Esophagus muscularis mucosa (tissue), 4 donors: Measurements from ENCODE around the gene GSG1L. TPM values are rescaled to one million over a fixed set of nuclear protein-coding genes. Genes with fewer than 3 reads are reported as not detected.

ENCODE experiments used
- DNase-seq: peaks from one replicate; pipeline ENCODE4 v3.0.0-alpha.2; 2017; ENCODE audit errors: extremely low spot score
- H3K27ac ChIP-seq, 4 donors: fragments of 200-600 bp; sonication (generic); replicated peaks in 1 of 4; 1 replicate in 3 of 4; 2 replicates in 1 of 4; pipeline ENCODE4 v1.5.1; 2016 to 2019; ENCODE audit warnings: mild to moderate bottlenecking in 1 of 4
- H3K27me3 ChIP-seq, 4 donors: fragments of 200-600 bp; sonication (generic); one replicate each; pipeline versions ENCODE4 v1.5.1 to v1.6.0; 2016 to 2019
- H3K36me3 ChIP-seq, 4 donors: fragments of 200-600 bp; sonication (generic); one replicate each; pipeline ENCODE4 v1.5.1; 2016 to 2019
- H3K4me1 ChIP-seq, 4 donors: fragments of 200-600 bp; sonication (generic); one replicate each; pipeline ENCODE4 v1.5.1; 2016 to 2019
- H3K4me3 ChIP-seq, 4 donors: fragments of 200-600 bp; sonication (generic); 1 replicate in 2 of 4; 2 replicates in 2 of 4; pipeline ENCODE4 v1.5.1; 2016 to 2019; ENCODE audit warnings: mild to moderate bottlenecking in 4 of 4, moderate library complexity in 1 of 4
- H3K9me3 ChIP-seq, 4 donors: fragments of 200-600 bp; sonication (generic); 1 replicate in 3 of 4; 2 replicates in 1 of 4; pipeline ENCODE4 v1.5.1; 2016 to 2019
- EP300 ChIP-seq: sonication (generic); formaldehyde crosslinking; IDR thresholded peaks from one replicate; pipeline ENCODE4 v1.6.1; 2017; ENCODE audit warnings: antibody characterized with exemption
- POLR2A ChIP-seq: fragments of 450-650 bp; IDR thresholded peaks from one replicate; pipeline ENCODE4 v1.6.1; 2017; ENCODE audit warnings: antibody characterized with exemption, moderate library complexity, mild to moderate bottlenecking, low read depth
- POLR2AphosphoS5 ChIP-seq, 2 donors: sonication (generic); formaldehyde crosslinking; IDR thresholded peaks; one replicate each; pipeline ENCODE4 v1.6.1; 2017; ENCODE audit warnings: antibody characterized with exemption in 2 of 2
- WGBS: methylation state at CpG from one replicate; pipeline ENCODE4 v1.1.5; 2018; 5-methylcytosine and 5-hydroxymethylcytosine counted together
- intact Hi-C: fragments of 100-400 bp; cut with DNase I; formaldehyde crosslinking; loops from one replicate; pipeline ENCODE4 v1.15.1; 2023
- total RNA-seq, 4 donors: library from RNA; depleted of rRNA; stranded (reverse); fragments of >200 nt; gene quantifications; one replicate each; pipeline versions ENCODE4 v1.1.0 to v1.2.1, GENCODE V29; 2016
- TF ChIP-seq, protein P1 (sequence below), 3 experiments: fragments of 200-600 bp in 2 of 3; fragments of 450-650 bp in 1 of 3; sonication (generic) in 2 of 3; IDR thresholded peaks; one replicate each; pipeline ENCODE4 v1.5.1; 2017 to 2019; ENCODE audit warnings: antibody characterized with exemption in 3 of 3, mild to moderate bottlenecking in 2 of 3, moderate library complexity in 1 of 3

Gene GSG1L
- total RNA-seq, 4 donors from 2014 or later = 0.19 to 0.83 TPM; not detected in 2

DNA sequence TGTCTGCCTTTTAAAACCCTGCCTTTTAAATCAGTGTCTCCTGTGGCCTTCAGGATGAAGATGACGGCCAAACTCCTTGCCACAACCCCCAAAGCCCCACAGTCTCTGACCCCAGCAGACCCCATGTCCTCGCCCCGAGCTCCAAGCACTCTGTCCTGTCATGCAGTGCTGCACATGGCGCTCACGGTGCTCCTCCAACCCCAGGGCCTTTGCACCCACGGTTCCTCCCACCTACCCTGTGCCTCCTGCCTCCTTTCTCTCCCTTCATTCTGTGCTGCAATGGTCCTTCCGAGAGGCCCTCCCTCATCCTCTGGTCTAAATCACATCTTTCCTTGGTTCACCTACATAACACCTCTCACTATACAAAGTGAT, 278.2 kb downstream of the GSG1L start:
- 89% methylated on average over 7 of the region's 7 CpGs for WGBS
- peaks cover 0 to 10% (median 9%) of the 10 kb centered on the region in 4 donors for H3K4me1 ChIP-seq
- H3K9me3 ChIP-seq = no peaks in the 10 kb centered on the region
- no peak for TF ChIP-seq POLR2AphosphoS5 (IDR thresholded peaks at IDR 0.05)
- H3K27ac ChIP-seq = no peak overlapping the region
- H3K27me3 ChIP-seq = peaks cover 0 to 34% (median 0%) of the 10 kb centered on the region in 4 donors
- no peak for DNase-seq
- no peak overlapping the region for H3K4me3 ChIP-seq
- intact Hi-C loops = no loop called here
- H3K36me3 ChIP-seq = no peaks in the 10 kb centered on the region

DNA sequence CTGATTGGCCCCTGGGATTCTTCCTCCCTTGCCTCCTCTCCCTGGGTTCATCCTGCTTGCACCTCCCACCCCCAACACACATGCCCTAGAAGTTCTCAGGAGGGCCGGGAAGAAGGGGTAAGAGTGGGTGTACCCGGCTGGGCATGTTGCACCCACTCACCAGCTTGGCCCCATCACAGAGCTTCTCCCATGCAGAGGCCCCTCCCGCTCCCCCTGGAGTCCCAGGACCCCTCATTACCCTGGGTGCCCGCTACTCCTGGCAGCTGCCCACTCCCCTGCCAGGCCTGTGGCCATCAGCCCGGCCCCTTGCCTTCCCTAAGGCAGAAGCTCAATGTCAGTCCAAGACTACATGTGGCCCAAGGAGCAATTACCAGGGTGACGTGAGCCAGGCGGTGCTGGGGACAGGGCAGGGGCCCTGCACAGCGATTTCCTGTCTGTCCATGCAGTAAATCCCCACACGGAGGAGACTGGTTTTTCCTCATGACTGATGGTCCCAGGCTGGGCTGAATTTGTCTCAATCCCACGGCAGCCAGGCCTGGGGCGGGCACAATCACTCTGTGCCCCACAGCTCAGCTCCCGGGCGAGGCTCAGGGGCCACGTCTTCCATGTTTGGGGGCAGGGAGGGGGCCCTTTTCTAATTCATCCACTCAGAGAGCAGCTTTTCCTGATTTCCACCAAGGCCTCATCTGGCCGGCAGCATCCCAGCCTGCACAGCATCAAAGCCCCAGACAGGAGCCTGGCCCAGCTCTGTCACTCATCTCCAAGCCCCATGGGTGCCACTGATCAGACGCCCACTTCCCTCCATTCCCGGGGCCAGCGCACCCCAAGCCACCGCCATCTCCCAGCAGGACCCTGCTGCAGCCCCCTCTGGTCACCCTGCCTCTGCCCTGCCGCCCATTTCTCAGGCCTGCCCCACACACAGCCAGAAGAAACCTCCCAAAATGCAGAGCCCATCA, 278.9 kb downstream of the GSG1L start:
- 82% methylated on average over 15 of the region's 20 CpGs for WGBS
- no peak overlapping the region for H3K4me3 ChIP-seq
- TF ChIP-seq POLR2AphosphoS5 (IDR thresholded peaks at IDR 0.05) (no peak), POLR2A (no peak), EP300 (no peak)
- TF ChIP-seq, protein P1, sequence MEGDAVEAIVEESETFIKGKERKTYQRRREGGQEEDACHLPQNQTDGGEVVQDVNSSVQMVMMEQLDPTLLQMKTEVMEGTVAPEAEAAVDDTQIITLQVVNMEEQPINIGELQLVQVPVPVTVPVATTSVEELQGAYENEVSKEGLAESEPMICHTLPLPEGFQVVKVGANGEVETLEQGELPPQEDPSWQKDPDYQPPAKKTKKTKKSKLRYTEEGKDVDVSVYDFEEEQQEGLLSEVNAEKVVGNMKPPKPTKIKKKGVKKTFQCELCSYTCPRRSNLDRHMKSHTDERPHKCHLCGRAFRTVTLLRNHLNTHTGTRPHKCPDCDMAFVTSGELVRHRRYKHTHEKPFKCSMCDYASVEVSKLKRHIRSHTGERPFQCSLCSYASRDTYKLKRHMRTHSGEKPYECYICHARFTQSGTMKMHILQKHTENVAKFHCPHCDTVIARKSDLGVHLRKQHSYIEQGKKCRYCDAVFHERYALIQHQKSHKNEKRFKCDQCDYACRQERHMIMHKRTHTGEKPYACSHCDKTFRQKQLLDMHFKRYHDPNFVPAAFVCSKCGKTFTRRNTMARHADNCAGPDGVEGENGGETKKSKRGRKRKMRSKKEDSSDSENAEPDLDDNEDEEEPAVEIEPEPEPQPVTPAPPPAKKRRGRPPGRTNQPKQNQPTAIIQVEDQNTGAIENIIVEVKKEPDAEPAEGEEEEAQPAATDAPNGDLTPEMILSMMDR (IDR thresholded peaks at IDR 0.05) = no peak
- no peaks in the 10 kb centered on the region for H3K36me3 ChIP-seq
- intact Hi-C loops = loop anchor here (5.0 kb wide), 1 partner anchor 283 kb away; no protein-coding TSS in a partner anchor
- DNase-seq = no peak
- peaks cover 0 to 34% (median 0%) of the 10 kb centered on the region in 4 donors for H3K27me3 ChIP-seq
- peaks cover 0 to 17% (median 16%) of the 10 kb centered on the region in 4 donors for H3K4me1 ChIP-seq
- no peaks in the 10 kb centered on the region for H3K9me3 ChIP-seq
- H3K27ac ChIP-seq = no peak overlapping the region

DNA sequence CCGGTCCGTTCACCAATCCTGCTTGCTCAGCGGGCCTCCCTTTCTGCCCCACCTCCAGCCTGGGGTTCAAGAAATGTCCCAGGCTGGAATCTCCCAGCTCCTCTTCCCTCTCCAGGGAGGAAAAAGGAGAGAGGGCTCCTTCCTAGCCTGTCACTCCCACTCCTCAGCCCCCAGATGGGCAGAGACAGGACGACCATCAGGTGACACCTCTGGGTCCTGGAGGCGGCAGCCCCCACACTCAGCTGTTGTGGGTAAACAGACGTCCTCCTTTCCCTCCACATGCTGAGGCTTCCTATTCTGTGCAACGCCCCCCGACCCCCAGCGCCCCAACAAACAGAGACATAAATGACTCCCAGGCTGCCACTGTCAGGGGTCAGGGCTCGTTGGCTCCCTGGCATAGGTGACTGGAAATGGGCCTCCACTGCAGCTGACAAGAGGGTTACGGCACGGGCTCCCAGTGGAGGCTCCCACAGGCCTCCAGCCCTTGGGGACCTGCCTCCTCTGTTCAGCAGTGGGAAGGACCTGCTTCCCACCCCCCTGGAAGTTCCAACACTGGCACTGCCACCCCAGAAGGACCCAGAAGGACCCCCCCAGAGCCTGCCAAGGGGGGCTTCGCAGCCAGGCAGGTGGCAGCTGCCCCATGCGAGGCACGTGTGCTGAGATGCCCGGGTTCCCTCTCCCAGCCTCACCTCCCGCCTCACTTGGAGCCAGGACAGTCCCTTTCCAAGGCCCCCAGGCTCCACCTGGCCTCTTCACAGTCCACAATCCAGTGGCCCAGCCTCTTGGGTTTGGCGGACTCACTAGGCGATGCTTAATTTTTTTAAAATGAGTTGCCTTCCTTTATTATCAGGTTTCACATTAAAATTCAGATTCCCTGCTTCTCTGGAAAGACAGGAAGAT, 281.3 kb downstream of the GSG1L start:
- DNase-seq = no peak
- TF ChIP-seq EP300 = no peak
- TF ChIP-seq, protein P1 (IDR thresholded peaks at IDR 0.05) = no peak
- TF ChIP-seq POLR2AphosphoS5 (IDR thresholded peaks at IDR 0.05) = no peak
- no peak for TF ChIP-seq POLR2A
- Histone ChIP-seq H3K4me3 (no peak overlapping the region), H3K27me3 (peaks cover 0 to 34% (median 0%) of the 10 kb centered on the region in 4 donors), H3K9me3 (no peaks in the 10 kb centered on the region), H3K27ac (no peak overlapping the region), H3K4me1 (peaks cover 0 to 23% (median 21%) of the 10 kb centered on the region in 4 donors), H3K36me3 (peaks cover 0 to 17% (median 5%) of the 10 kb centered on the region in 4 donors)
- intact Hi-C loops = loop anchor here (5.0 kb wide), 1 partner anchor 285 kb away; no protein-coding TSS in a partner anchor
- WGBS = 87% methylated on average over 15 of the region's 19 CpGs

DNA sequence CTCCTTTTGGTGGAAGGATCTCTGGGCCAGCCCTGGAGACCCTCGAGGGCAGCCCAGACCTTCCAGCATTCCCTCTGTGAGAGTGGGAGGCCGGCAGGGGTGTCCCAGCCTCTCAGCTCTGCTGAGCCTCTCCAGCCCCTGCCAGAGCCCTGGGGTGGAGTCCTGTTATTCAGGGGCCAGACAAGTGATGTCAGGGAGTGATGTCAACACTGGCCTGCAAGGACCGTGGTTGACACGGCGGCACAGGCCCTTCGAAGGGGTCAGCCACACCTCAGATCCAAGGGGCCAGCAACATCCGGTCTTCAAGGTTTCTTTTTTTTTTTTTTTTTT, 282.4 kb downstream of the GSG1L start:
- H3K27ac ChIP-seq = no peak overlapping the region
- peaks cover 0 to 26% (median 0%) of the 10 kb centered on the region in 4 donors for H3K27me3 ChIP-seq
- no peak for TF ChIP-seq POLR2AphosphoS5 (IDR thresholded peaks at IDR 0.05)
- no peak for TF ChIP-seq POLR2A
- TF ChIP-seq, protein P1 (IDR thresholded peaks at IDR 0.05) = no peak
- no peak for TF ChIP-seq EP300
- WGBS = 42% methylated on average over 7 of the region's 7 CpGs
- no peak overlapping the region for H3K4me3 ChIP-seq
- intact Hi-C loops = loop anchor here (5.0 kb wide), 1 partner anchor 286 kb away; no protein-coding TSS in a partner anchor
- peaks cover 0 to 23% (median 21%) of the 10 kb centered on the region in 4 donors for H3K4me1 ChIP-seq
- no peak for DNase-seq
- no peaks in the 10 kb centered on the region for H3K9me3 ChIP-seq
- H3K36me3 ChIP-seq = peaks cover 0 to 24% (median 9%) of the 10 kb centered on the region in 4 donors
